Activated naive CD4-positive, alpha-beta T cell treated with anti-CD3 and anti-CD28 coated beads, Interleukin-2, amount 10 ng/mL, durations not matched to agents 7 days and 5 days (primary cell): ENCODE results near the gene DNAAF5.

Source experiments
- CTCF ChIA-PET: fragments of 350-600 bp; sonication (Branson Sonifier 250); formaldehyde crosslinking; loops from one replicate; lab custom pipeline; 2021; ENCODE audit warnings: antibody characterized with exemption; lab: Charles Lee
- DNase-seq: peaks from one replicate; pipeline ENCODE4 v3.0.0-alpha.2; 2020
- H3K27ac Mint-ChIP-seq: one replicate; pipeline ENCODE4 v1.8.0; 2021; ENCODE audit warnings: mild to moderate bottlenecking, moderate library complexity, mixed read lengths
- H3K27me3 Mint-ChIP-seq: one replicate; pipeline ENCODE4 v1.8.0; 2021; ENCODE audit warnings: mild to moderate bottlenecking, mixed read lengths
- H3K36me3 Mint-ChIP-seq: one replicate; pipeline ENCODE4 v1.8.0; 2021; ENCODE audit warnings: mixed read lengths
- H3K4me1 Mint-ChIP-seq: one replicate; pipeline ENCODE4 v1.8.0; 2021; ENCODE audit warnings: mixed read lengths
- H3K4me3 Mint-ChIP-seq: one replicate; pipeline ENCODE4 v1.8.0; 2021; ENCODE audit warnings: mild to moderate bottlenecking, moderate library complexity, mixed read lengths
- H3K9me3 Mint-ChIP-seq: one replicate; pipeline ENCODE4 v1.8.0; 2021; ENCODE audit warnings: mixed read lengths

Gene DNAAF5

DNA sequence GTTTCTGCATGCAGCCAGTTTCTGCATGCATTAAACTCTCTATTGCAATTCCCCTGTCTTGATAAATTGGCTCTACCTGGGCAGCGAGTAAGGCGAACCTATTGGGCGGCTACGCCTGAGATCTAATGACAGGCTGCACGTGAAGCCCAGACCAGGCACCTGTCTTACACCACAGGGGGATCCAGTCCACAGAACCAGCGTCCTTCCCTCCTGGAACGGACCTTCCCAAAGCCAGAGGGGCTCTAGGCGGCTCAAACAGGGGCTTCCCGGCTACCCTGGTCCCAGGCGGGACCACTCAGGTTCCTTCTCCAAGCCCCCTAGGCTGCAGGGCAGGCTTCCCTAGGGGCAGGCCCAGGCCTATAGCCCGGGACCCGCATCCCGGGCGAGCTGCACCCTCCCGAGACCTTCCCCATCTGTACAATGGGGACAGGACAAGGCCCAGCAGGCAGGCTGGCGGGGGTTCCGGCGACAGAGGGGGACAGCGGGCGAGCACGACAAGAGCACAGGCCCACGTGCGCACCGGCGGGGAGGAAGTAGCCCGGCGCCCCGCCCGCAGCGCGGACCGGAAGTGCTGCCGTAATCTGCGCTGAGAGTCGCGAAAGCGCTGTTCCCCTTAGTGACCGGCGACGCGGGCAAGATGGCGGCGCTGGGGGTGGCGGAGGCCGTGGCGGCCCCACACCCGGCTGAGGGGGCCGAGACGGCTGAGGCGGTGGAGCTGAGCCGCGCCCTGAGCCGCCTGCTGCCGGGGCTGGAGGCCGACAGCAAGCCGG lies at the start of gene DNAAF5:
Gene DNAAF5, plus strand, starts transcription at position 616 of the 770 bp plus-strand sequence. Its CDS starts 22 bp downstream, at position 638.
- Mint-ChIP-seq H3K4me1 (peaks cover 30% of the 10 kb centered on the region), H3K36me3 (peaks cover 40% of the 10 kb centered on the region), H3K9me3 (peaks cover 25% of the 10 kb centered on the region), H3K27me3 (no peaks in the 10 kb centered on the region), H3K4me3 (peak within 1 kb of the TSS; percentile 80), H3K27ac (peak within 1 kb of the TSS; percentile 80)
- CTCF ChIA-PET: no interaction called here
- DNase-seq: peak; percentile 91

DNA sequence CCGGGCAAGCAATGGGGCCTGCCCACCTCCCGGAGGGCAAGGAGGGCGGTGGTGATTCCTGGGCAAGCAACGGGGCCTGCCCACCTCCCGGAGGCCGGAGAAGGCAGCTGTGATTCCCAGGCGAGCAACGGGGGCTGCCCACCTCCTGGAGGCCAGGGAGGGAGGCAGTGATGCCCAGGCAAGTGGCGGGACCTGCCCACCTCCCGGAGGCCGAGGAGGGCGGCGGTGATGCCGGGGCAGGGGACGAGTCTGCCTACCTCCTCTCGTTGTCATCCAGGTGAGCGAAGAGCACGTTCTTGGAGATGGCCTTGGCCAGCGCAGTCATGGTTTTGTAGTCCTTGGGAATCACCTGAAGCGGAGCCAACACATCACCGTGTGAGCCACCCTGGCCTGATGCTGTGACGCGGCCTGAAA lies 49.5 kb upstream of the DNAAF5 start:
- H3K9me3 Mint-ChIP-seq: peaks cover 16% of the 10 kb centered on the region
- no peaks in the 10 kb centered on the region for H3K4me1 Mint-ChIP-seq
- no peak overlapping the region for H3K27ac Mint-ChIP-seq
- CTCF ChIA-PET: no interaction called here
- DNase-seq: no peak
- peaks cover 51% of the 10 kb centered on the region for H3K36me3 Mint-ChIP-seq
- no peaks in the 10 kb centered on the region for H3K27me3 Mint-ChIP-seq
- H3K4me3 Mint-ChIP-seq: no peak overlapping the region

DNA sequence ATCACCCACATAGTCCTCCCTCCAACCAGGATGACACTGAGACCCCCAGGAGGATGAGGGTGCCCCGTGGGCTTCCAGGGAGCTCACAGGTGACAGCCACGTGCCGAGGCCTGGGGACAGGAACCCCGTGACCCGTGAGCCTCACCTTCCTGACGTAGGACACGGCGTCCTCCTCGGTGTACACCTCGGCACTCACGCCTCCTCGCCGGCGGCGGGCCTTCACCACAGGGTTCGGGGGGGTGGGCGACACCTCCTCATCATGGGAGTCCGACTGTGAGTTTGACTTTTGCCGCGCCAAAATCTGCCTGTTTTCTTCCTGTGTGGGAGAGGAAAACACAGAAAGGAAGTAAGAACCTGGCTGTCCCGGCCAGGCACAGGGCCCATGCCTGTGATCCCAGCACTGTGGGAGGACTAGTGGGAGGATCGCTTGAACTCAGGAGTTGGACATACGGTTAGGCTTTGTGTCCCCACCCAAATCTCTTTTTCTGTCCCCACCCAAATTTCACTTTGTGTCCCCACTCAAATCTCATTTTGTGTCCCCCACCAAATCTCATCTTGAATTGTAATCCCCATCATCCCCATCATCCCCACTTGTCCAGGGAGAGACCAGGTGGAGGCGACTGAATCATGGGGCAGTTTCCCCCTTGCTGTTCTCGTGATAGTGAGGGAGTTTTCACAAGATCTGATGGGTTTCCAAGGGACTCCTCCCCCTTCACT lies 45.9 kb upstream of the DNAAF5 start:
- Mint-ChIP-seq H3K27ac (no peak overlapping the region), H3K36me3 (peaks cover 48% of the 10 kb centered on the region), H3K27me3 (no peaks in the 10 kb centered on the region), H3K4me1 (no peaks in the 10 kb centered on the region), H3K9me3 (peaks cover 22% of the 10 kb centered on the region), H3K4me3 (no peak overlapping the region)
- CTCF ChIA-PET: no interaction called here
- DNase-seq: no peak

DNA sequence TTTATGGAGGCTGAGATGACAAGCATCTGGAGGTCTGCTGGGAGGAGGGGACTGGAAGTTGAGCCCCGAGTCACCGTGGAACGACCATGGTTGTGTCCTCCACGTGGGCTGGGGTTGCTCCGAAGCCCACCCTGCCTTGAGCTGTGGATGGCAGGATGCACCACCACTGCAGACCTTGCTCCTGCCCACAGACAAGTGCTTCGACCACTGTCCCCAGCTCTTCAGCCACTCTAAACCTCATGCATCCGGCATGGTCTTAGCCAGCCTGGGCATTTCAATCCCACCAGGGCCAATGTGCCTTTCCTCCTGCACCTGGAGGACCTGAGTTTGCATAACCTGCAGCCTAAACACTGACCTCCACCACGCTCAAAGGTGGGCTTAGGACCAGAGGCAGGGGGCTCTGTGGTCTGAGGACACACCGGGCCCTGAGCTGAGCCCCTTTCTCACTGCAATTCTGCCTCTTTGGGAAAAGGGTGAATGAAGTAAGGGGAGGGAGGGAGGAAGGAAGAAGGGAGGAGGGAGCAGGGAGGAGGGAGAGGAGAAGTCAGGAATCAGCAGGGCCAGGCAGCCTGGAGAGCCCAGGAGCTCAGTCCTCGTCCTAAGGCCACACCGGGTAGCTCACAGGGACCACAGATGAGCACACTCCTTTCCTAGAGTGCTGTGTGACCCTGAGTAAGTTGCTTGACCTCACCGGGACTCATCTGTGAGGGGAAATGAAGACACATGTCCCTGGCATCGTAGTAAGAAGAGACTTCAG lies 44.8 kb upstream of the DNAAF5 start:
- Mint-ChIP-seq H3K4me1 (no peaks in the 10 kb centered on the region), H3K9me3 (peaks cover 29% of the 10 kb centered on the region), H3K27me3 (no peaks in the 10 kb centered on the region), H3K27ac (no peak overlapping the region), H3K4me3 (no peak overlapping the region), H3K36me3 (peaks cover 44% of the 10 kb centered on the region)
- DNase-seq: no peak
- CTCF ChIA-PET: interaction anchor here (0.6 kb wide), 1 partner anchor 323 kb away, joined by 3 read pairs; no protein-coding TSS in a partner anchor

DNA sequence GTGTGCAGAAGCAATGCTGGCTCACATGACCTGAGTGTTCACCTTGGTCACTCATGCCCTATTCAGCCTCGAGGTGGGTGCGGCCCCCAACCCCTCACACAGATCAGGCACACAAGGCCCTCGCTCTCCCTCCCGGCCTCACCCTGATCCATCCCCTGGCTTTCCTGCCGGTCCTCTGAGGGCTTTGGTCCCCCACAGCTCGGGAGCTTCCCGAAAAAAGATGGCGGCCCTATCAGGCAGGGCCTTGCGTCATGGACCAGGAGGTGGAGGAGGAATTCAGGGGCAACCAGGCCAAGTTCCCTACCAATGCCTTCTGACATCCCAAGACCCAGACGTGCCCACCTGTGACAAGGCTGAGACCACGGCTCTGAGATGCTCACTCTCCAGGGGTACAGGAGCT lies 43.7 kb upstream of the DNAAF5 start:
- peaks cover 36% of the 10 kb centered on the region for H3K9me3 Mint-ChIP-seq
- H3K4me3 Mint-ChIP-seq: no peak overlapping the region
- H3K27ac Mint-ChIP-seq: no peak overlapping the region
- H3K4me1 Mint-ChIP-seq: no peaks in the 10 kb centered on the region
- peaks cover 48% of the 10 kb centered on the region for H3K36me3 Mint-ChIP-seq
- CTCF ChIA-PET: no interaction called here
- H3K27me3 Mint-ChIP-seq: no peaks in the 10 kb centered on the region
- no peak for DNase-seq

DNA sequence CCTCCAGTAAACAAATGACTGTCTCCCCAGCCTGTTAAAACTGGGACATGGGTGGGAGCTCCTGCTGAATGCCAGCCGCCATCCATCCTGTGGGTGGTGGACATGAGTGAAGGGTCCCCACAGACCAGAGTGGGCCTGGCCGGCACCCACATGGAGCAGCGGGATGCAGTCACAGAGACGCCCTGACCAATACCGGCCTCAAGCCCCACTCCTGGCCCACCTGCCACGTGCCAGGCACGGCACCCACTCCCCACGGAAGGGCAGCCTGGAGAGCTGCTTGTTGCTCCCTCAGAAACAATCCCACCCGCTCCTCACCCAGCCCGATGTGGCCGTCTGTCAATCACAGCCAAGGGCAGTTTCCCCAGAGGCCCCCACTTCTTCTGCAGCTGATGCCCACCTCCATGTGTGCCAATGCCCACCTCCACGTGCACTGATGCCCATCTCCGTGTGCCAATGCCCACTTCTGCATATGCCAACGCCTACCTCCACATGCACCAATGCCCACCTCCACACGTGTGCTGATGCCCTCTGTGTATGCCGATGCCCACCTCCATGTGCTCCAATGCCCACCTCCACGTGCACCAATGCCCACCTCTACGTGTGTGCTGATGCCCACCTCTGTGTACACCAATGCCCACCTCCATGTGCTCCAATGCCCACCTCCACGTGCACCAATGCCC lies 42.8 kb upstream of the DNAAF5 start:
- H3K36me3 Mint-ChIP-seq: peaks cover 48% of the 10 kb centered on the region

DNA sequence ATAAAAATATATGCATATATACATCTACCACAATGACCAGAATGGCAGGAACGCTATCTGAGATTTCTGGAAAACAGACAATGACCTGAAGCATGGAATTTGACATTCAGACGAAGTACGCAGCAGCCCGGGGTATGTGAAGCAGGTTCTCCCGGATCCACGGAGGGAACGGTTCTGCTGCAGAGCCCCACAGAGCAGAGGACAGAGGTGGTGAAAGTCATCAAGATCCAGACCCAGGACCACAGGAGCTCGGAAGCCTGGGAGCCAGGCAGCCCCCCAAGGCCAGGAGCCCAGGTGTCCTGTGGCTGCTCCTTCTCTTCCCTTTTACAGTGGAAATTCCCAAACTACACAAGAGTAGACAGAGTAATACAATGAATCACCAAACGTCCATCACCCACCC lies 42.1 kb upstream of the DNAAF5 start:
- peaks cover 43% of the 10 kb centered on the region for H3K9me3 Mint-ChIP-seq
- no peaks in the 10 kb centered on the region for H3K4me1 Mint-ChIP-seq
- H3K27ac Mint-ChIP-seq: no peak overlapping the region
- H3K36me3 Mint-ChIP-seq: peaks cover 46% of the 10 kb centered on the region
- CTCF ChIA-PET: no interaction called here
- no peak for DNase-seq
- no peak overlapping the region for H3K4me3 Mint-ChIP-seq
- no peaks in the 10 kb centered on the region for H3K27me3 Mint-ChIP-seq

More for the DNA sequence above, 42.8 kb upstream of the DNAAF5 start:
- CTCF ChIA-PET: interaction anchor here (0.7 kb wide), 1 partner anchor 20 kb away, joined by 3 read pairs; no protein-coding TSS in a partner anchor
- Mint-ChIP-seq H3K9me3 (peaks cover 41% of the 10 kb centered on the region), H3K4me1 (no peaks in the 10 kb centered on the region), H3K27me3 (no peaks in the 10 kb centered on the region), H3K4me3 (no peak overlapping the region), H3K27ac (no peak overlapping the region)
- DNase-seq: no peak

DNA sequence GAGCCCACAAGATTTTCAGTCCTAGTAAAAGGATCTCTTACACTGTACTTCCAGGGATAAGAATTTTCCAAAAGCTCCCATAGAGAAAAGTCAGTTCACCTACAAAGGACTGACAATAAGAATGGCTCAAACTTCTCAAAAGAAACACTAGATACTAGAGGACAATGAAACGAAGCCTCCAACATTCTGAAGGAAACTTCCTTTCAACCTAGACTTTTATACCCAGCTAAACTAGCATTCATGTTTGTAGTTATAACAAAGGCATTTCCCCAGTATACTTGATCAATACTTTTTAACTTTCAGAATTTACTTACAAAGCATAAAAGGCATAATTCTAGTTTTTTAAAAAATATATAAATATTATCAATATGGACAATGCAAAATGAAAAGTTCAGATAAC lies 41.0 kb upstream of the DNAAF5 start:
- Mint-ChIP-seq H3K27ac (no peak overlapping the region), H3K9me3 (peaks cover 46% of the 10 kb centered on the region), H3K4me3 (no peak overlapping the region), H3K4me1 (no peaks in the 10 kb centered on the region), H3K36me3 (peaks cover 44% of the 10 kb centered on the region), H3K27me3 (no peaks in the 10 kb centered on the region)
- no peak for DNase-seq
- CTCF ChIA-PET: no interaction called here

DNA sequence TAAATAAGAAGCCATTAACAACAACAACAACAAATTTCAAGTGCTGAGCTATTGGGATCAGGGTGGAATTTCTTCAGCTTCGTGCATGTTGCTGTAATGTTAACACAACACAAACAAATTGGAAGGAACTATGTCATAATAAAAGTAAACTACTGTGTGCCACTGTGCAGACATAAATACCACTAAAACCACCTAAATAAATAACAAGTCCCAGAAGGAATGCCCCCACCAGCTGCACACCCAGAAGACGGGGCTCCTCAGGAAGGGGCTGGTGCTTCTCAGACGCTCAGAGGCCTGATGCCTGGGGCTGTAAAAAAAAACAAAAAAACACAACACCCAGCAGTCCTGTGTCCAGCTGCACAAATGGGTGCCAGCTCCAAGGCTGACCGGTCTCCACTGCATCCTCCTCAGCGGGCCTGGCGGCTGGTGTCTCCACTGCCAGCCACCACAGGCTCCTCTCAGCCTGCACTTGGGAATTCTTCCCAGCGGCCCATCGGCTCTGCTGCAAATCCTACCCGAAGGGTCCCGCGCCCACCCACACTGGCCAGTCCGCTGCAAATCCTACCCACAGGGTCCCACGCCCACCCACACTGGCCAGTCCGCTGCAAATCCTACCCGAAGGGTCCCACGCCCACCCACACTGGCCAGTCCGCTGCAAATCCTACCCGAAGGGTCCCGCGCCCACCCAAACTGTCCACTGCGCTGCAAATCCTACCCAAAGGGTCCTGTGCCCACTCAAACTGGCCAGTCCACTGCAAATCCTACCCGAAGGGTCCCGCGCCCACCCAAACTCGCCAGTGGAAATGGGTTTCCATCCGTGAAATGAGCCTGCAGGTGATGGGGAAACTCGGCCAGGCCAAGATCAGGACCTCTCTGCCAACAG lies 35.8 kb upstream of the DNAAF5 start:
- Mint-ChIP-seq H3K27ac (no peak overlapping the region), H3K4me3 (no peak overlapping the region), H3K36me3 (peaks cover 37% of the 10 kb centered on the region), H3K27me3 (no peaks in the 10 kb centered on the region), H3K9me3 (peaks cover 36% of the 10 kb centered on the region), H3K4me1 (no peaks in the 10 kb centered on the region)
- CTCF ChIA-PET: no interaction called here
- no peak for DNase-seq

DNA sequence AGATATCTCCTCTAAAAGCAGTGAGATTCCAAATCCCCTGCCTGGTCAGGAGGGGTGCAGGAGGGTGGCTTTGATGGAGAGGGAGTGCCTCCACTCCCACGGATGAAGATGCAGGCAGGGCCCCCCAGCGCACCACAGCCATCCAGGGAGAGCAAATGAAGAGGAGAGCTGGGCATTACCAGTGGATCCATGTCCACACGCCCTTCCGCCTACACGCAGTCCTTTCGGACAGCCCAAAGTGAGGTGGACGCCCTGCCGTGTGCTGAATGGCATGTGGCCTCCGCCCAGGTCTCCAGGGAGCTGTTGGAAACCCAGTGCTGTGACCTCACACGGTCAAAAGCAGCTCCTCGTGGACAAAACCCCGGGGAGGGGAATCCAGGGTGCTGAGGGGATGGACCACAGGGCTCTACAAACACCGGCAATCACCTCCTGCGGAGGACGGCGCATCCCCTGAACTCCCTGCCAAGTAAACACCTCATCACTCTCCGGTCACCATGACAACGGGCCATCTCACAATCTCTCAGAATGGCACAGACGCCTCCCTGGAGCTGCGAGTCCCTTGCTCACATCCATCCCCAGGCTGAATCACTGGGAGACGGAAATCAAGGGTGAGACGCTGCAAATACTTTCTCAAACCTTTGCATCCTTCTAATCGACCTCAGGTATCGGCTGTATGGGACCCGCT lies 35.0 kb upstream of the DNAAF5 start:
- DNase-seq: no peak
- Mint-ChIP-seq H3K4me1 (no peaks in the 10 kb centered on the region), H3K36me3 (peaks cover 33% of the 10 kb centered on the region), H3K27me3 (no peaks in the 10 kb centered on the region), H3K4me3 (no peak overlapping the region), H3K27ac (no peak overlapping the region), H3K9me3 (peaks cover 31% of the 10 kb centered on the region)
- CTCF ChIA-PET: no interaction called here

DNA sequence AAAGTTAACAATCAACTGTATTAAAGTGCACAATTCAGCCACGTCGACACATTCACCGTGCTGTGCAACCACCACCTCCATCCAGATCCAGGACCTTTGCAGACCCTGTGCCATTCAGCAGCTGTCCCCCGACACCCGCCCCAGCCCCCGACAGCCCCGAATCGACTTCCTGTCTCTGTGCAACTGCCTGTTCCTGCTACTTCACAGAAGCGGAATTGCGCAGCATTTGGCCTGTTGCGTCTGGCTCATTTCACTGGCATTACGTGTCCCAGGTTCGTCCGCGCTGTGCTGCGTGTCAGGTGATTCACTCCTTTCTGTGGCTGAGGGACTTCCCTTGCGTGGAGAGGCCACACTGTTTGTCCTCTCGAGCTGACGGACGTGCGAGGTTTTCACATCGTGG lies 33.2 kb upstream of the DNAAF5 start:
- Mint-ChIP-seq H3K36me3 (peaks cover 22% of the 10 kb centered on the region), H3K4me3 (no peak overlapping the region), H3K27ac (no peak overlapping the region), H3K4me1 (no peaks in the 10 kb centered on the region), H3K27me3 (no peaks in the 10 kb centered on the region), H3K9me3 (peaks cover 22% of the 10 kb centered on the region)
- no peak for DNase-seq
- CTCF ChIA-PET: no interaction called here

DNA sequence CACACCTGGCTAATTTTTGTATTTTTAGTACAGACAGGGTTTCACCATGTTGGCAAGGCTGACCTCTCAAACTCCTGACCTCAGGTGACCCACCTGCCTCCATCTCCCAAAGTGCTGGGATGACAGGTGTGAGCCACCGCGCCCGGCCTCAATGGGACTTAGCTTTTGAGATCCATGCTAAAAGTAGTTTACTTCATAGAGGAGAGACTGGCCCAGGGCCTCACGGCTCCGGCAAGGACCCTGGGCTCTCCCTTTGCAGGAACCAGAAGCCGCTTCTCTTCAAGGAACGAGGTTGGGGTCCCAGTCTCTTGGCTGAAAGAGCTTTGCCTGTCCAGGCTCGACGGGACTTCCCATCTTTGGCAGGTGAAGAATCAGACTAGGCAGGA lies 30.1 kb upstream of the DNAAF5 start:
- peaks cover 9% of the 10 kb centered on the region for H3K9me3 Mint-ChIP-seq
- DNase-seq: no peak
- H3K27me3 Mint-ChIP-seq: no peaks in the 10 kb centered on the region
- no peak overlapping the region for H3K4me3 Mint-ChIP-seq
- CTCF ChIA-PET: no interaction called here
- H3K36me3 Mint-ChIP-seq: peaks cover 10% of the 10 kb centered on the region
- H3K27ac Mint-ChIP-seq: no peak overlapping the region
- no peaks in the 10 kb centered on the region for H3K4me1 Mint-ChIP-seq
